HG03139 (cell line): ENCODE data around the gene CCDC33.

Experiments used
- ATAC-seq: cut with Tn5 transposase; IDR thresholded peaks from one replicate; pipeline ENCODE4 v1.9.1; 2021; ENCODE audit not compliant: unreplicated experiment

CCDC33 gene

GRCh38 chr15:74278207-74278606 lies 42.1 kb downstream of the CCDC33 start:
- no peak for ATAC-seq

GRCh38 chr15:74281147-74282133 lies 45.3 kb downstream of the CCDC33 start:
- no peak for ATAC-seq

- ATAC-seq, result no peak
These were observed 47.2 kb downstream of the CCDC33 start for GRCh38 chr15:74283368-74283767.

GRCh38 chr15:74289671-74290070 lies 53.5 kb downstream of the CCDC33 start:
- no peak for ATAC-seq

- ATAC-seq, result no peak
These were observed 54.5 kb downstream of the CCDC33 start for GRCh38 chr15:74290645-74291044.

- no peak for ATAC-seq
These were observed 55.3 kb downstream of the CCDC33 start for GRCh38 chr15:74291101-74292071.

- no peak for ATAC-seq
These were observed 57.1 kb downstream of the CCDC33 start for GRCh38 chr15:74293021-74293810.

GRCh38 chr15:74294010-74294409 lies 57.9 kb downstream of the CCDC33 start:
- ATAC-seq, result no peak

GRCh38 chr15:74295800-74296199 lies 59.7 kb downstream of the CCDC33 start:
- ATAC-seq, result no peak

GRCh38 chr15:74297887-74298286 lies 61.8 kb downstream of the CCDC33 start:
- ATAC-seq, result no peak

GRCh38 chr15:74300057-74300795 lies 64.1 kb downstream of the CCDC33 start:
- no peak for ATAC-seq

- ATAC-seq, result no peak
These were observed 65.6 kb downstream of the CCDC33 start for GRCh38 chr15:74301583-74302361.

GRCh38 chr15:74302821-74303359 lies 66.8 kb downstream of the CCDC33 start:
- ATAC-seq, result no peak

GRCh38 chr15:74303741-74304309 lies 67.7 kb downstream of the CCDC33 start:
- ATAC-seq, result no peak

- no peak for ATAC-seq
These were observed 68.3 kb downstream of the CCDC33 start for GRCh38 chr15:74304431-74304830.

- ATAC-seq, result no peak
These were observed 69.6 kb downstream of the CCDC33 start for GRCh38 chr15:74305687-74306086.

- ATAC-seq, result no peak
These were observed 70.7 kb downstream of the CCDC33 start for GRCh38 chr15:74306781-74307217.
